Measurements from ENCODE around the gene CADPS2.

- TF ChIP-seq CTCF (IDR thresholded peaks at IDR 0.05) (no peak), USF1 (CRISPR knock-in tag; IDR thresholded peaks at IDR 0.05) (no peak), SP1 (CRISPR knock-in tag; conservative IDR thresholded peaks at IDR 0.05) (no peak), ZNF263 (CRISPR knock-in tag; IDR thresholded peaks at IDR 0.05; ENCODE audit: low read depth) (no peak), ELF4 (CRISPR knock-in tag; IDR thresholded peaks at IDR 0.05; ENCODE audit: low read depth) (no peak), ATF3 (CRISPR knock-in tag; conservative IDR thresholded peaks at IDR 0.05) (no peak)
Observed at GRCh38 chr7:122402235-122402634, 484.0 kb downstream of the CADPS2 start.

All from WTC11 (cell line).